SK-N-SH (cell line): ENCODE results near the gene SOBP. TPM values are rescaled to one million over a fixed set of nuclear protein-coding genes. Genes with fewer than 3 reads are reported as not detected.

ENCODE experiments used
- CHD2 ChIP-seq: fragments of 150-350 bp; IDR thresholded peaks from 2 replicates; pipeline ENCODE4 v1.6.1; 2018; ENCODE audit warnings: low read length; ENCODE audit not compliant: partially characterized antibody
- CTCF ChIP-seq: fragments of 200-600 bp; sonication (generic); IDR thresholded peaks from 2 replicates; pipeline ENCODE4 v1.6.1; 2017; ENCODE audit warnings: antibody characterized with exemption, mild to moderate bottlenecking, moderate library complexity
- ELF1 ChIP-seq: IDR thresholded peaks from 2 replicates; pipeline ENCODE4 v1.4.0; 2012
- EP300 ChIP-seq, 2 experiments: IDR thresholded peaks; 2 replicates each; pipeline versions ENCODE4 v1.4.0 to v1.6.1; 2012; ENCODE audit warnings: borderline replicate concordance in 1 of 2, low read depth in 1 of 2, low read length in 1 of 2
- EZH2phosphoT487 ChIP-seq: fragments of 200-600 bp; sonication (generic); IDR thresholded peaks from 2 replicates; pipeline ENCODE4 v1.6.1; 2017; ENCODE audit warnings: low read depth, mixed run types, mild to moderate bottlenecking, antibody characterized with exemption, moderate library complexity, borderline replicate concordance
- FOSL2 ChIP-seq: IDR thresholded peaks from 2 replicates; pipeline ENCODE4 v1.4.0; 2012; ENCODE audit warnings: low read depth, mild to moderate bottlenecking, moderate library complexity, borderline replicate concordance
- FOXJ3 ChIP-seq: sonication (generic); formaldehyde crosslinking; IDR thresholded peaks from 2 replicates; pipeline ENCODE4 v1.5.1; 2020; ENCODE audit warnings: mild to moderate bottlenecking, missing genetic modification reagents
- FOXM1 ChIP-seq: IDR thresholded peaks from 2 replicates; pipeline ENCODE4 v1.4.0; 2012; ENCODE audit warnings: low read depth, mild to moderate bottlenecking
- GABPA ChIP-seq: IDR thresholded peaks from 2 replicates; pipeline ENCODE4 v1.4.0; 2012; ENCODE audit warnings: low read depth, mild to moderate bottlenecking
- JUND ChIP-seq: IDR thresholded peaks from 2 replicates; pipeline ENCODE4 v1.4.0; 2012
- MEF2A ChIP-seq: IDR thresholded peaks from 2 replicates; pipeline ENCODE4 v1.4.0; 2012; ENCODE audit warnings: low read depth, borderline replicate concordance
- MXI1 ChIP-seq: IDR thresholded peaks from 2 replicates; pipeline ENCODE4 v1.6.1; 2012; ENCODE audit warnings: mild to moderate bottlenecking, low read depth, low read length, improper control_type of control experiment
- NFIC ChIP-seq: IDR thresholded peaks from 2 replicates; pipeline ENCODE4 v1.4.0; 2012; ENCODE audit warnings: borderline replicate concordance
- NRF1 ChIP-seq: IDR thresholded peaks from 2 replicates; pipeline ENCODE4 v1.6.1; 2012; ENCODE audit warnings: low read depth, mild to moderate bottlenecking, low read length
- POLR2AphosphoS5 ChIP-seq: IDR thresholded peaks from 2 replicates; pipeline ENCODE4 v1.6.1; 2012; ENCODE audit warnings: low read depth, low read length
- RAD21 ChIP-seq: IDR thresholded peaks from 2 replicates; pipeline ENCODE4 v1.6.1; 2012; ENCODE audit warnings: mild to moderate bottlenecking, low read length
- RFX5 ChIP-seq: IDR thresholded peaks from 2 replicates; pipeline ENCODE4 v1.6.1; 2012; ENCODE audit warnings: mild to moderate bottlenecking, improper control_type of control experiment, low read length
- RXRA ChIP-seq: IDR thresholded peaks from 2 replicates; pipeline ENCODE4 v1.4.0; 2012; ENCODE audit warnings: low read depth, mild to moderate bottlenecking, borderline replicate concordance
- SIN3A ChIP-seq: IDR thresholded peaks from 2 replicates; pipeline ENCODE4 v1.6.1; 2012; ENCODE audit warnings: low read depth, mild to moderate bottlenecking, low read length, moderate library complexity, borderline replicate concordance
- SMC3 ChIP-seq: IDR thresholded peaks from 2 replicates; pipeline ENCODE4 v1.6.1; 2012; ENCODE audit warnings: low read depth, low read length, improper control_type of control experiment
- TAF1 ChIP-seq: IDR thresholded peaks from 2 replicates; pipeline ENCODE4 v1.6.1; 2012; ENCODE audit warnings: low read depth, mild to moderate bottlenecking, low read length, moderate library complexity, borderline replicate concordance
- USF2 ChIP-seq: fragments of 150-350 bp; IDR thresholded peaks from 2 replicates; pipeline ENCODE4 v1.6.1; 2017; ENCODE audit warnings: antibody characterized with exemption, low read length, low read depth, borderline replicate concordance
- polyA plus RNA-seq, 3 experiments: library from polyadenylated mRNA; depleted of rRNA; stranded (reverse); fragments of >200 nt; gene quantifications; 2 replicates each; pipeline ENCODE4 v1.2.3, GENCODE V29; 2012
- TF ChIP-seq, protein P1 (sequence below): IDR thresholded peaks from 2 replicates; pipeline ENCODE4 v1.4.0; 2012; ENCODE audit warnings: low read depth, borderline replicate concordance
- TF ChIP-seq, protein P2 (sequence below): fragments of 150-350 bp; IDR thresholded peaks from 2 replicates; pipeline ENCODE4 v1.6.1; 2016; ENCODE audit warnings: mild to moderate bottlenecking, low read depth, low read length

Gene SOBP
- polyA plus RNA-seq, 1 of the 3 experiments (the other 2 are of a cell fraction), result 0.61 TPM

GRCh38 chr6:107459283-107460082, 30.4 kb upstream of the SOBP start, which contains the start of gene PDSS2 (continued):
- TF ChIP-seq, protein P1, sequence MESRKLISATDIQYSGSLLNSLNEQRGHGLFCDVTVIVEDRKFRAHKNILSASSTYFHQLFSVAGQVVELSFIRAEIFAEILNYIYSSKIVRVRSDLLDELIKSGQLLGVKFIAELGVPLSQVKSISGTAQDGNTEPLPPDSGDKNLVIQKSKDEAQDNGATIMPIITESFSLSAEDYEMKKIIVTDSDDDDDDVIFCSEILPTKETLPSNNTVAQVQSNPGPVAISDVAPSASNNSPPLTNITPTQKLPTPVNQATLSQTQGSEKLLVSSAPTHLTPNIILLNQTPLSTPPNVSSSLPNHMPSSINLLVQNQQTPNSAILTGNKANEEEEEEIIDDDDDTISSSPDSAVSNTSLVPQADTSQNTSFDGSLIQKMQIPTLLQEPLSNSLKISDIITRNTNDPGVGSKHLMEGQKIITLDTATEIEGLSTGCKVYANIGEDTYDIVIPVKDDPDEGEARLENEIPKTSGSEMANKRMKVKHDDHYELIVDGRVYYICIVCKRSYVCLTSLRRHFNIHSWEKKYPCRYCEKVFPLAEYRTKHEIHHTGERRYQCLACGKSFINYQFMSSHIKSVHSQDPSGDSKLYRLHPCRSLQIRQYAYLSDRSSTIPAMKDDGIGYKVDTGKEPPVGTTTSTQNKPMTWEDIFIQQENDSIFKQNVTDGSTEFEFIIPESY, result no peak
- TF ChIP-seq TAF1, result peak; percentile 92
- peak; percentile 15; the same call in 1 of the 2 replicates for TF ChIP-seq ELF1
- no peak for TF ChIP-seq FOXM1
- peak in 1 of 2 experiments; percentile 29; a peak in 1 of 4 replicates for TF ChIP-seq EP300 (IDR thresholded peaks at IDR 0.05; ENCODE audit: borderline replicate concordance in 1 of 2, low read depth in 1 of 2, low read length in 1 of 2)
- peak; percentile 84; the same call in 1 of the 2 replicates for TF ChIP-seq SIN3A
- peak; percentile 76 for TF ChIP-seq POLR2AphosphoS5
- TF ChIP-seq FOXJ3, result no peak
- TF ChIP-seq SMC3, result peak; percentile 15; the same call in 1 of the 2 replicates
- peak; percentile 41 for TF ChIP-seq RAD21
- TF ChIP-seq NFIC, result no peak
- no peak for TF ChIP-seq MEF2A
- no peak for TF ChIP-seq EZH2phosphoT487
- TF ChIP-seq, protein P2, sequence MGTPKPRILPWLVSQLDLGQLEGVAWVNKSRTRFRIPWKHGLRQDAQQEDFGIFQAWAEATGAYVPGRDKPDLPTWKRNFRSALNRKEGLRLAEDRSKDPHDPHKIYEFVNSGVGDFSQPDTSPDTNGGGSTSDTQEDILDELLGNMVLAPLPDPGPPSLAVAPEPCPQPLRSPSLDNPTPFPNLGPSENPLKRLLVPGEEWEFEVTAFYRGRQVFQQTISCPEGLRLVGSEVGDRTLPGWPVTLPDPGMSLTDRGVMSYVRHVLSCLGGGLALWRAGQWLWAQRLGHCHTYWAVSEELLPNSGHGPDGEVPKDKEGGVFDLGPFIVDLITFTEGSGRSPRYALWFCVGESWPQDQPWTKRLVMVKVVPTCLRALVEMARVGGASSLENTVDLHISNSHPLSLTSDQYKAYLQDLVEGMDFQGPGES, result no peak
- TF ChIP-seq CTCF, result peak; percentile 71
- TF ChIP-seq CHD2, result peak; percentile 51
- no peak for TF ChIP-seq NRF1
- peak; percentile 31 for TF ChIP-seq GABPA
- peak; percentile 65; the same call in 1 of the 2 replicates for TF ChIP-seq RXRA
- TF ChIP-seq MXI1, result peak; percentile 80
- TF ChIP-seq USF2, result no peak
- no peak for TF ChIP-seq RFX5
- no peak for TF ChIP-seq FOSL2
- TF ChIP-seq JUND, result no peak
